ENCODE data around the gene MYO19. TPM values are rescaled to one million over a fixed set of nuclear protein-coding genes. Genes with fewer than 3 reads are reported as not detected.

MYO19 gene
- total RNA-seq, 1 experiment from 2014 or later, result 167 TPM

- no peak for ATAC-seq
- no peak for DNase-seq (ENCODE audit: low read depth, low spot score)
- no peaks in the 10 kb centered on the region for H3K9me2 ChIP-seq (ENCODE audit: insufficient read depth)
- peaks cover 0 to 4% of the 10 kb centered on the region in 2 experiments; a peak in 2 of 4 replicates for H3K4me1 ChIP-seq (ENCODE audit: control insufficient read depth in 1 of 2, insufficient read depth in 2 of 2, low read length in 2 of 2)
- intact Hi-C loops (cut with micrococcal nuclease), result no loop called here
- no peaks in the 10 kb centered on the region for H3K79me2 ChIP-seq (ENCODE audit: insufficient read depth, low read length)
- TF ChIP-seq CTCF (IDR thresholded peaks at IDR 0.05 in 2 of 3, conservative IDR thresholded peaks at IDR 0.05 in 1 of 3; ENCODE audit: borderline replicate concordance in 1 of 3, insufficient read depth in 1 of 3, low read depth in 2 of 3, low read length in 2 of 3) (no peak), POLR2A (IDR thresholded peaks at IDR 0.05; ENCODE audit: borderline replicate concordance, extremely low read depth, insufficient read depth, insufficient read length) (no peak), ZNF274 (IDR thresholded peaks at IDR 0.05; ENCODE audit: low read depth, low read length) (no peak), MAX (IDR thresholded peaks at IDR 0.05) (no peak)
- RAD21 ChIA-PET (ENCODE audit: low non-redundant PET in 1 of 2, low total read pairs in 2 of 2, uncharacterized antibody in 2 of 2, unreplicated experiment in 2 of 2), result no interaction called here
- POLR2A ChIA-PET, result no interaction called here
- H3K36me3 ChIP-seq (ENCODE audit: control insufficient read depth in 1 of 2, insufficient read depth in 2 of 2, low read length in 2 of 2), result no peaks in the 10 kb centered on the region
- BruUV-seq (replicated peaks), result no TSS peak
- no peak overlapping the region for H2AFZ ChIP-seq (ENCODE audit: low read depth, low read length, poor library complexity, severe bottlenecking)
- peaks cover 25% of the 10 kb centered on the region; the same call in 1 of the 2 replicates for H3K27me3 ChIP-seq (ENCODE audit: insufficient read depth, low read length)
- no peak overlapping the region for H3K9ac ChIP-seq (ENCODE audit: low read length)
- CTCF ChIA-PET, result no interaction called here
- H3K27ac ChIP-seq (ENCODE audit: low read depth, low read length), result no peak overlapping the region
- H3K4me3 ChIP-seq (replicated peaks in 1 of 2; ENCODE audit: low read depth in 1 of 2, low read length in 2 of 2), result no peak overlapping the region
- H3K4me2 ChIP-seq (ENCODE audit: low read length), result no peak overlapping the region
- no peaks in the 10 kb centered on the region for H4K20me1 ChIP-seq (ENCODE audit: insufficient read depth)
- H3K9me3 ChIP-seq (ENCODE audit: control insufficient read depth in 1 of 2, insufficient read depth in 1 of 2, low read depth in 1 of 2, low read length in 2 of 2), result no peaks in the 10 kb centered on the region
Measured at GRCh38 chr17:36461330-36462110, 73.1 kb downstream of the MYO19 start.

- H3K4me1 ChIP-seq (ENCODE audit: control insufficient read depth in 1 of 2, insufficient read depth in 2 of 2, low read length in 2 of 2), result peaks cover 0 to 4% of the 10 kb centered on the region in 2 experiments; a peak in 2 of 4 replicates
- H3K4me3 ChIP-seq (replicated peaks in 1 of 2; ENCODE audit: low read depth in 1 of 2, low read length in 2 of 2), result no peak overlapping the region
- intact Hi-C loops (cut with micrococcal nuclease), result no loop called here
- H3K9me2 ChIP-seq (ENCODE audit: insufficient read depth), result no peaks in the 10 kb centered on the region
- H3K27me3 ChIP-seq (ENCODE audit: insufficient read depth, low read length), result peaks cover 19% of the 10 kb centered on the region; the same call in 1 of the 2 replicates
- peak in 2 of 3 experiments; percentile 21 to 33; a peak in 2 of 6 replicates for TF ChIP-seq CTCF (IDR thresholded peaks at IDR 0.05 in 2 of 3, conservative IDR thresholded peaks at IDR 0.05 in 1 of 3; ENCODE audit: borderline replicate concordance in 1 of 3, insufficient read depth in 1 of 3, low read depth in 2 of 3, low read length in 2 of 3)
- no peak for TF ChIP-seq JUND (IDR thresholded peaks at IDR 0.05)
- H3K9me3 ChIP-seq (ENCODE audit: control insufficient read depth in 1 of 2, insufficient read depth in 1 of 2, low read depth in 1 of 2, low read length in 2 of 2), result no peaks in the 10 kb centered on the region
- ChIA-PET RAD21 (ENCODE audit: low non-redundant PET in 1 of 2, low total read pairs in 2 of 2, uncharacterized antibody in 2 of 2, unreplicated experiment in 2 of 2) (no interaction called here), POLR2A (no interaction called here), CTCF (no interaction called here)
- no peaks in the 10 kb centered on the region for H3K36me3 ChIP-seq (ENCODE audit: control insufficient read depth in 1 of 2, insufficient read depth in 2 of 2, low read length in 2 of 2)
- H3K79me2 ChIP-seq (ENCODE audit: insufficient read depth, low read length), result no peaks in the 10 kb centered on the region
- H3K27ac ChIP-seq (ENCODE audit: low read depth, low read length), result no peak overlapping the region
- H4K20me1 ChIP-seq (ENCODE audit: insufficient read depth), result no peaks in the 10 kb centered on the region
- no TSS peak for BruUV-seq (replicated peaks)
- H3K9ac ChIP-seq (ENCODE audit: low read length), result no peak overlapping the region
- no peak for DNase-seq (ENCODE audit: low read depth, low spot score)
- ATAC-seq, result no peak
- H3K4me2 ChIP-seq (ENCODE audit: low read length), result no peak overlapping the region
- no peak overlapping the region for H2AFZ ChIP-seq (ENCODE audit: low read depth, low read length, poor library complexity, severe bottlenecking)
Measured at GRCh38 chr17:36460265-36460937, 74.3 kb downstream of the MYO19 start.

All from HCT116 (cell line).